ENCODE measurements around the gene MYH11. TPM values are rescaled to one million over a fixed set of nuclear protein-coding genes. Genes with fewer than 3 reads are reported as not detected.

MYH11 gene
- 0.76 TPM for polyA plus RNA-seq (2012; ENCODE audit: low read depth, missing spikeins)

DNA sequence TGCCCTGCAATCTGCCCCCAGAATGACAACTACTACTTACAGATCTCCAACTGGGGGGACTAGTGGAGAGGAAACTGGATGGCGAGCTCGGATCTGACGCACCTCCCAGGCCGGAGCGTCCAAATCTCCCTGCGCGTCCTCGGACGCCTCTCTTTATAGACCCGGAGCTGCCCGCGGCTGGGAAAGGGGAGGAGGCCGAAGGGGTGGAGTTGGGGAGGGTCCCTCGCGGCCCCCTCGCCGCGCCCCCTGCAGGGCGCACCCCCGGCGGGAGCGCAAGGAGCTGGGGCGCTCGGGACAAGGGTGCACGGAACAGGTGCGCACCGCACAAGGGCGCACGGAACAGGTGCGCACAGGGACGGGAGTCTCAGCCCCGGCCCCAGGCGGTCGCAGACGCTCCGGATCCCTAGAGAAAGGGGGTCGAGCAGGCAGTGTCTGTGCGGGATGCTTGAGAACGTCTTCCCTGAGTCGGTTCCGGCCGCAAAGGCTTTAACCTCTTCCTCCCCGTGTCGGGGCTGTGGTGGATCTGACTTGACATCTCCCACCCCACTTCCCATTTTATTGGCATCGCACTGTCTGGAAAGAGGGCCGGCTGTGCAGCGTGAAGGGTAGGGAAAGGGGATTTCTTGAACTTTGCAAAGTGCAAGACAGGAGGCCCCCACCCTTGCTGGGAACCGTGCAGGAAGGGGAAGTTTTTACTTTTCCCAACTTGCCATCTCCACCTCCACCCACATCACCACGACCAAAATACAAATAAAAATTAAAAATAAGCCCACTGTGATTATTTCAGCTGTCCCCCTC lies at the start of gene MYH11:
Gene MYH11, minus strand, starts transcription at position 128 of the 798 bp plus-strand sequence. CDS start 18,776 bp downstream, outside the sequence.
- FAIRE-seq (no peak), DNase-seq (ENCODE audit: insufficient read length, low spot score) (no peak)
- TF ChIP-seq TAF1 (IDR thresholded peaks at IDR 0.05; ENCODE audit: low read depth, low read length): no peak
- TF ChIP-seq PAX5 (IDR thresholded peaks at IDR 0.05; ENCODE audit: insufficient read depth, low read length, severe bottlenecking): no peak
- TF ChIP-seq POLR2AphosphoS5 (IDR thresholded peaks at IDR 0.05; ENCODE audit: low read depth, low read length): no peak
- TF ChIP-seq SPI1 (IDR thresholded peaks at IDR 0.05; ENCODE audit: low read depth, low read length): no peak
- TF ChIP-seq POLR2A (IDR thresholded peaks at IDR 0.05; ENCODE audit: low read depth, low read length): no peak
- no peak for TF ChIP-seq POU2F2 (IDR thresholded peaks at IDR 0.05; ENCODE audit: low read depth, low read length)

DNA sequence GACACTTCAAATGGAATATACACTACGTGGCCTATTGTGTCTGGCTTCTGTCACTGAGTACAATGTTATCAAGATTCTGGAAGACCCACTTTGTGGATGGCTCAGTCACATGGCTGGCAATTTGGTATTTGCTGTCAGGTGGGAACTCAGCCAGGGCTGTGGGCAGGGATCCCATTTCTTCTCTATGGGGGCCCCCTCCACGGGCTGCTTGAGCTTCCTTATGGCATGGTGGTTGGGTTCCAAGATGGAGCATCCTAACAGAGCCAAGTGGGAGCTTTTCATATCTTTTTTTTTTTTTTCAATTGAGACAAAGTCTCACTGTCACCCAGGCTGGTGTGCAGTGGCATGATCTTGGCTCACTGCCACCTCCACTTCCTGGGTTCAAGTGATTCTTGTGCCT lies 49.6 kb upstream of the MYH11 start:
- TF ChIP-seq TAF1 (IDR thresholded peaks at IDR 0.05; ENCODE audit: low read depth, low read length): no peak
- no peak for TF ChIP-seq SPI1 (IDR thresholded peaks at IDR 0.05; ENCODE audit: low read depth, low read length)
- TF ChIP-seq POU2F2 (IDR thresholded peaks at IDR 0.05; ENCODE audit: low read depth, low read length): no peak
- FAIRE-seq (no peak), DNase-seq (ENCODE audit: insufficient read length, low spot score) (no peak)

DNA sequence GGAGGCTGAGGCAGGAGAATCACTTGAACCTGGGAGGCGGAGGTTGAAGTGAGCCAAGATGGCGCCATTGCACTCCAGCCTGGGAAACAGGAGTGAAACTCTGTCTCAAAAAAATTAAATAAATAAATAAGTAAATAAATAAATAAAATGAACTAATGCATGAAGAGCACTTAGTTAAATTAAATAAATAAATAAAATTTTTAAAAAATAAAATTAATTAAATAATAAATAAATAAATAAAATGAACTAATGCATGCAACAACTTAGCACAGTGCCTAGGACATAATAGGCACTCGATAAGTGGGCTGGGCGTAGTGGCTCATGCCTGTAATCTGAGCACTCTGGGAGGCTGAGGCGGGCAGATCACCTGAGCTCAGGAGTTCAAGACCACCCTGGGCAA lies 47.1 kb upstream of the MYH11 start:
- TF ChIP-seq SPI1 (IDR thresholded peaks at IDR 0.05; ENCODE audit: low read depth, low read length): no peak
- TF ChIP-seq POU2F2 (IDR thresholded peaks at IDR 0.05; ENCODE audit: low read depth, low read length): no peak
- TF ChIP-seq POLR2A (IDR thresholded peaks at IDR 0.05; ENCODE audit: low read depth, low read length): no peak
- TF ChIP-seq PAX5 (IDR thresholded peaks at IDR 0.05; ENCODE audit: insufficient read depth, low read length, severe bottlenecking): no peak
- TF ChIP-seq POLR2AphosphoS5 (IDR thresholded peaks at IDR 0.05; ENCODE audit: low read depth, low read length): no peak
- TF ChIP-seq TAF1 (IDR thresholded peaks at IDR 0.05; ENCODE audit: low read depth, low read length): no peak
- no peak for DNase-seq (ENCODE audit: insufficient read length, low spot score)
- FAIRE-seq: no peak

DNA sequence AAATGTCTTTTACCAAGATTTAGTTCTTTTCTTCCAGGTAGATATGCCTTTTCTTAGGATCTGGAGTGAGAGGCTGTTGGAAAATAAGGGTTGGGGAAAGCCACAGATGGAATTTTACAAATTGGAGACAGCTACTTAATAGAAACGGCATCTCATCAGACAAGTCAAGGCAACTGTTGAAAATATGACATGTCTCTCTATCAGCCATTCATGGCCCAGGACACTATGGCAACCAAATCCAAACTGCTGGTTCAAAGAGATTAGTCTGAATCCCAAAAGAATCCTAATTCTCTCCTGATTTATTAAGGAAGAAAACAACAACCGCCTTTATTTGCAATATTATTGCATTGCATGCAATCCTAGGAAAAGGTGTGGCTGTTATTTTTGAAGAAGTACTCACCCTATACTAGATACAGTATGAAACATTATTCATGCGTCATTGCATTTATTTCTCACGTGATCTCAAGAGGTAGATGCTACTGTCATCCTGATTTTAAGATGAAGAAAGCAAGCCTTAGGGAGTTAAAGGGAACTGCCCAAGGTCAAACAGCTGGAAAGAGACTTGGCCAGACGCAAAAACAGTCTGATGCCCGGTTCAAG lies 44.2 kb upstream of the MYH11 start:
- TF ChIP-seq POLR2AphosphoS5 (IDR thresholded peaks at IDR 0.05; ENCODE audit: low read depth, low read length) (no peak), SPI1 (IDR thresholded peaks at IDR 0.05; ENCODE audit: low read depth, low read length) (no peak), TAF1 (IDR thresholded peaks at IDR 0.05; ENCODE audit: low read depth, low read length) (no peak), PAX5 (IDR thresholded peaks at IDR 0.05; ENCODE audit: insufficient read depth, low read length, severe bottlenecking) (no peak), POLR2A (IDR thresholded peaks at IDR 0.05; ENCODE audit: low read depth, low read length) (no peak), POU2F2 (IDR thresholded peaks at IDR 0.05; ENCODE audit: low read depth, low read length) (no peak)
- no peak for DNase-seq (ENCODE audit: insufficient read length, low spot score)
- FAIRE-seq: no peak

DNA sequence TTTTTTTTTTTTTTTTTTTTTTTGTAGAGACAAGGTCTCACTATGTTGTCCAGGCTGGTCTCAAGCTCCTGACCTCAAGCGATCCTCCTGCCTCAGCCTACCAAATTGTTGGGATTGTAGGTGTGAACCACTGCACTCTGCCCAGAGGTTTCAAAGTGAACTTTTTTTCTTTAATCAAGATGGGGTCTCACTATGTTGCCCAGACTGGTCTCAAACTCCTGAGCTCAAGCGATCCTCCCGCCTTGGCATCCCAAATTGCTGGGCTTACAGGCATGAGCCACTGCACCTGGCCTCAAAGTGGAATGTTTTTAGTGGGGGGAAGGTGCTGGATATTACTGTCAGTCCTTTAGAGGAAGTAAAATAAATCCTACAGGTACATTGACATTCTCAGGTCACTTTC lies 43.5 kb upstream of the MYH11 start:
- FAIRE-seq: no peak
- DNase-seq (ENCODE audit: insufficient read length, low spot score): no peak
- no peak for TF ChIP-seq POU2F2 (IDR thresholded peaks at IDR 0.05; ENCODE audit: low read depth, low read length)
- TF ChIP-seq PAX5 (IDR thresholded peaks at IDR 0.05; ENCODE audit: insufficient read depth, low read length, severe bottlenecking): no peak
- no peak for TF ChIP-seq POLR2AphosphoS5 (IDR thresholded peaks at IDR 0.05; ENCODE audit: low read depth, low read length)
- no peak for TF ChIP-seq TAF1 (IDR thresholded peaks at IDR 0.05; ENCODE audit: low read depth, low read length)
- no peak for TF ChIP-seq SPI1 (IDR thresholded peaks at IDR 0.05; ENCODE audit: low read depth, low read length)
- TF ChIP-seq POLR2A (IDR thresholded peaks at IDR 0.05; ENCODE audit: low read depth, low read length): no peak

DNA sequence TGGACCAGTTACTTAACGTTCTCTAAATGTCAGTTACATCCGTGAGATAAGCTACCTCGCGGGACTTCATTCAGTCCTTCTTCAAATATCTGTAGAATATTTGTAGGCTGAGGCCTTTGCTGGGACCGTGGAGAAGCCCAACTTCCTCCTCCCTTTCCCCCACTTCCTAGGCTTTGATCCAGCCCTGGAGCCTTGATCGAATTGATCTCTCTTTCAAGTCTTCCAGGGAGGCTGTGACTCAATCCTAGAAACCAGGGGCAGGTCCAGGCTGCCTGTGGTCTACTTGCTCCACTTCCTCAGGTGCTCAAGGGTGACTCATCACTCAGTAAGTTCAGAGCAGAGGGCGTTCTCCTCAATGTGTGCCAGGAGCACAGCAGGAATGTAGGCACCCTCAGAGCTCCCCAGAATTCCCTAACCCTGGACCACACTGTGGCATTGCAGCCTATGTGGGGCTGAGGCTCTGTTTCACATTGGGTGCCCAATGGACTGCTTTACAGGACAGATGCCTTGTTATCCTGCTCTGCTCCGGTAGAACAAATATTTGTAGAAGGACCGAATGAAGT lies 42.8 kb upstream of the MYH11 start:
- DNase-seq (ENCODE audit: insufficient read length, low spot score): peak; percentile 35
- FAIRE-seq: peak; percentile 79
- peak; percentile 57; the same call in 1 of the 2 replicates for TF ChIP-seq POU2F2 (IDR thresholded peaks at IDR 0.05; ENCODE audit: low read depth, low read length)
- peak; percentile 41 for TF ChIP-seq PAX5 (IDR thresholded peaks at IDR 0.05; ENCODE audit: insufficient read depth, low read length, severe bottlenecking)
- peak; percentile 88 for TF ChIP-seq SPI1 (IDR thresholded peaks at IDR 0.05; ENCODE audit: low read depth, low read length)
- no peak for TF ChIP-seq POLR2AphosphoS5 (IDR thresholded peaks at IDR 0.05; ENCODE audit: low read depth, low read length)

DNA sequence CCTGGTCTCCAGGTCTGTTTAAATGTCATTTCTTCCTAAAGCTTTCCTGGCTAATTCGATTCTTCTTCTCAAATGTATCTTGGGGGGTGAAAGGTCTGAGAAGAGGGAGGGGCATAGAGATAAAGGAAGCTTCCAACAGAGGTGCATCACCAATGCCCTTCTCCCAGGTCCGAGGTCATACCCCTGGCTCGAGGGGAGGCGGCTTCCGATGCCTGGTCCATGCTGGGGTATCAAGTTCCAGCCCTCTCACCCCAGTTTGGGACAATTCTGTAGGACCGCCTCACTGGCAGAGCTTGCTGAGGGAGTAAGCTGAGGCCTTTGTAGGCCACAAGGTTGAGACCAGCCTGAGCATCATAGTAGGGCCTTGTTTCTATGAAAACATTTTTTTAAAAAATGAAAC lies 41.8 kb upstream of the MYH11 start:
- DNase-seq (ENCODE audit: insufficient read length, low spot score) (no peak), FAIRE-seq (no peak)
- TF ChIP-seq PAX5 (IDR thresholded peaks at IDR 0.05; ENCODE audit: insufficient read depth, low read length, severe bottlenecking) (no peak), POU2F2 (IDR thresholded peaks at IDR 0.05; ENCODE audit: low read depth, low read length) (no peak), POLR2AphosphoS5 (IDR thresholded peaks at IDR 0.05; ENCODE audit: low read depth, low read length) (no peak), TAF1 (IDR thresholded peaks at IDR 0.05; ENCODE audit: low read depth, low read length) (no peak), SPI1 (IDR thresholded peaks at IDR 0.05; ENCODE audit: low read depth, low read length) (no peak), POLR2A (IDR thresholded peaks at IDR 0.05; ENCODE audit: low read depth, low read length) (no peak)

DNA sequence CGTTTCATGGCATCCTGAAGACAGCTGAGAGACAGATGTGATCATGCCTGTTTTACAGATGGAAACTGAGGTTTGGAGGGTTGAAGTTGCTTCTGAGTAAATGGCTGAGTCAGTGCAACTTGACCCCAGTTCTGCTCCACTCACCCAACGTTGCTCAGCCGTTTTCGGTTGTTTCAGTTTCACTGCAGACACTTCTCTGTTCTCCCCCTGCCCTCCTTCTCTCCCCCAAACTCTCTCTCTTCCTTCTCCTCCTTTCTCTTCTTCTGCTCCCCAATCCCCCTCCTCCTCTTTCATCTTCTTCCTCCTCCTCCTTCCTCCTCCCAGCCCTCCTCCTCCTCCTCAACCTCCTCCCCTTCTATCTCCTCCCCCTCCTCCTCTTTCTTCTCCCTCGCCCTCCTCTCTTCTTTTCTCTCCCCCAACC lies 41.0 kb upstream of the MYH11 start:
- no peak for TF ChIP-seq POLR2AphosphoS5 (IDR thresholded peaks at IDR 0.05; ENCODE audit: low read depth, low read length)
- TF ChIP-seq SPI1 (IDR thresholded peaks at IDR 0.05; ENCODE audit: low read depth, low read length): peak; percentile 64
- TF ChIP-seq PAX5 (IDR thresholded peaks at IDR 0.05; ENCODE audit: insufficient read depth, low read length, severe bottlenecking): peak; percentile 71
- peak; percentile 43 for DNase-seq (ENCODE audit: insufficient read length, low spot score)
- FAIRE-seq: peak; percentile 90

DNA sequence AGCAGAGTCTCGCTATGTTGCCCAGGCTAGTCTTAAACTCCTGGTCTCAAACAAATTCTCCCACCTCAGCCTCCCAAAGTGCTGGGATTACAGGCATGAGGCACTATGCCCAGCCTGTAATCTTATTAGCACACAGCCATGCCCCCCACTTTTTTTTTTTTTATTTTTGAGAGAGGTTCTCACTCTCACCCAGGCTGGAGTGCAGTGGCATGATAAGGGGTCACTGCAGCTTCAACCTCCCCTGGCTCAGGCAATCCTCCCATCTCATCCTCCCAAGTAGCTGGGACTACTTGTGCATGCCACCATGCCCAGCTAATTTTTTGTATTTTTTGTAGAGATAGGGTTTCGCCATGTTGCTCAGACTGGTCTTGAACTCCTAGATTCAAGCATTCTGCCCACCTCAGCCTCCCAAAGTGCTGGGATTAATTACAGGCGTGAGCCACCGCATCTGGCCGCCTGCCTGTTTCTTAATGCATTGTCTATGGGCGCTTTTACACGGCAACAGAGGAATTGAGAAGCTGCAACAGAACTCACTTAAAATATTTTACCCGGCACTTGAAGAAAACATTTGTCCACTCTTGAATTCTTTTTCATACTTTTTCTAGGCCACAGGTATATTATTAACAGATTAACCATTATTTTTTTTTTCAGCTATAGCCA lies 40.4 kb upstream of the MYH11 start:
- FAIRE-seq: no peak
- no peak for DNase-seq (ENCODE audit: insufficient read length, low spot score)
- TF ChIP-seq SPI1 (IDR thresholded peaks at IDR 0.05; ENCODE audit: low read depth, low read length) (no peak), POLR2A (IDR thresholded peaks at IDR 0.05; ENCODE audit: low read depth, low read length) (no peak), TAF1 (IDR thresholded peaks at IDR 0.05; ENCODE audit: low read depth, low read length) (no peak), PAX5 (IDR thresholded peaks at IDR 0.05; ENCODE audit: insufficient read depth, low read length, severe bottlenecking) (no peak), POU2F2 (IDR thresholded peaks at IDR 0.05; ENCODE audit: low read depth, low read length) (no peak), POLR2AphosphoS5 (IDR thresholded peaks at IDR 0.05; ENCODE audit: low read depth, low read length) (no peak)

All from GM12891 (cell line).